ENCODE measurements around the gene RBMX2.

RBMX2 gene

GRCh38 chrX:130446974-130447373, 45.2 kb downstream of the RBMX2 start:
- no peak for DNase-seq (ENCODE audit: low read depth)

Measured in T follicular helper cell (primary cell).